Activated naive CD4-positive, alpha-beta T cell treated with anti-CD3 and anti-CD28 coated beads, Interleukin-2, amount 50 U/mL, for 72 hours (primary cell): Measurements from ENCODE around the gene NPS. TPM values are rescaled to one million over a fixed set of nuclear protein-coding genes. Genes with fewer than 3 reads are reported as not detected.
A peak's percentile ranks its signal among the peaks of the same experiment; 100 is the strongest.

Experiments
- ATAC-seq, 2 donors: fragments of 150-1000 bp; cut with Tn5 transposase; 2 replicates each; pipeline ENCODE4 v1.10.0; 2021; ENCODE audit warnings: mild to moderate bottlenecking in 2 of 2, moderate library complexity in 2 of 2
- DNase-seq, 2 donors: peaks; one replicate each; pipeline ENCODE4 v3.0.0; 2021 to 2022; ENCODE audit warnings: low spot score in 2 of 2
- H3K27ac Mint-ChIP-seq, 2 donors: one replicate each; pipeline ENCODE4 v1.8.0; 2022; ENCODE audit warnings: mild to moderate bottlenecking in 2 of 2, mixed read lengths in 2 of 2
- H3K36me3 Mint-ChIP-seq, 2 donors: one replicate each; pipeline ENCODE4 v1.8.0; 2022; ENCODE audit warnings: mixed read lengths in 2 of 2
- H3K9me3 Mint-ChIP-seq, 2 donors: one replicate each; pipeline ENCODE4 v1.8.0; 2022; ENCODE audit warnings: mixed read lengths in 2 of 2
- total RNA-seq, 2 donors: library from RNA; stranded (reverse); gene quantifications; one replicate each; pipeline ENCODE4 v1.2.3, GENCODE V29; 2022

The NPS gene
- total RNA-seq, 2 donors from 2014 or later: not detected

DNA sequence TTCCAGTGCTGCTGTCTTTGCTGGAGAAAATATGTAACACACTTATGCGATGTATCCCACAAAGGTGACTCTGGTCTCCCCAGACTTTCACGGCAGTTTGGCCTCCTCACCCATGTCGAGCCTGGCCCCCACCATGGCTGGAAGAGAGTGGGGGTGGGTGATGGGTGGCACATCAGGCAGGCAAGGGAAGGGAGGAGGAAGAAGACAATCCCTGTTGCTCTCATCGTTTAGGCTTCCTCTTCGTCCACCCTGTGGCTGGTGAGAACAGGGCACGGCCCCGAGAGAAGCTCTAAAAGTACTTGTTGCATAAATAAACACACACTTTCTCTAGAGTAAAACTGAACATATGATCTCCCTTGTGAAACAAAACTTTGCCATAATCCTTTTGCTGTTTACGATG lies 11.2 kb upstream of the NPS start:
- Mint-ChIP-seq H3K36me3 (no peaks in the 10 kb centered on the region), H3K27ac (no peak overlapping the region), H3K9me3 (no peaks in the 10 kb centered on the region)
- ATAC-seq (no peak), DNase-seq (no peak)

GRCh38 chr10:127548022-127548421 lies 1.1 kb upstream of the NPS start:
- H3K36me3 Mint-ChIP-seq: peaks cover 0 to 6% of the 10 kb centered on the region in 2 donors
- no peak overlapping the region for H3K27ac Mint-ChIP-seq
- ATAC-seq (no peak), DNase-seq (no peak)
- H3K9me3 Mint-ChIP-seq: peaks cover 14 to 18% of the 10 kb centered on the region in 2 donors

GRCh38 chr10:127550861-127551260 lies 1.8 kb downstream of the NPS start:
- peaks cover 0 to 6% of the 10 kb centered on the region in 2 donors for H3K36me3 Mint-ChIP-seq
- peaks cover 7 to 11% of the 10 kb centered on the region in 2 donors for H3K9me3 Mint-ChIP-seq
- ATAC-seq: no peak
- DNase-seq: no peak
- H3K27ac Mint-ChIP-seq: no peak overlapping the region

DNA sequence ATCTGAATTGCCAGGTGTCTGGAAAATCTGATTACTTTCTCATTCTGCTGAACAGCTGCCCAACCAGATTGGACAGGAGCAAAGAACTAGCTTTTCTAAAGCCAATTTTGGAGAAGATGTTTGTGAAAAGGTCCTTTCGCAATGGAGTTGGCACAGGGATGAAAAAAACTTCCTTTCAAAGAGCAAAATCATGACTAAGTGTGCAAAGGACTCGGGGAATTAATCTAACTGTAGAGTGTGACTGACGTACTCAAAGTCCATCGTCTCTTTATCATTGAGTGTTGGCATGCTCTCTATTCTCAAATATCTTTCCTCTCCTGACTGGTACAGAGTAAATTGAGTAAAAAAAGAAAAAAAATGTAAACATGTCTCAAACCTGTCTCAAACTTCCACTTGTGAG lies 3.3 kb downstream of the NPS start:
- no peak for DNase-seq
- H3K9me3 Mint-ChIP-seq: no peaks in the 10 kb centered on the region
- no peak for ATAC-seq
- no peaks in the 10 kb centered on the region for H3K36me3 Mint-ChIP-seq
- no peak overlapping the region for H3K27ac Mint-ChIP-seq

- H3K9me3 Mint-ChIP-seq: peaks cover 0 to 5% of the 10 kb centered on the region in 2 donors
- DNase-seq: no peak
- no peaks in the 10 kb centered on the region for H3K36me3 Mint-ChIP-seq
- ATAC-seq: no peak
- H3K27ac Mint-ChIP-seq: no peak overlapping the region
These were observed 4.3 kb downstream of the NPS start for GRCh38 chr10:127553417-127553816.

- Mint-ChIP-seq H3K9me3 (peaks cover 5 to 14% of the 10 kb centered on the region in 2 donors), H3K36me3 (no peaks in the 10 kb centered on the region), H3K27ac (no peak overlapping the region)
- ATAC-seq (no peak), DNase-seq (no peak)
These were observed 7.8 kb downstream of the NPS start for GRCh38 chr10:127556916-127557315.

GRCh38 chr10:127561647-127562046 lies 12.5 kb downstream of the NPS start:
- DNase-seq: no peak
- Mint-ChIP-seq H3K9me3 (peaks cover 5 to 14% of the 10 kb centered on the region in 2 donors), H3K27ac (no peak overlapping the region), H3K36me3 (no peaks in the 10 kb centered on the region)
- no peak for ATAC-seq

DNA sequence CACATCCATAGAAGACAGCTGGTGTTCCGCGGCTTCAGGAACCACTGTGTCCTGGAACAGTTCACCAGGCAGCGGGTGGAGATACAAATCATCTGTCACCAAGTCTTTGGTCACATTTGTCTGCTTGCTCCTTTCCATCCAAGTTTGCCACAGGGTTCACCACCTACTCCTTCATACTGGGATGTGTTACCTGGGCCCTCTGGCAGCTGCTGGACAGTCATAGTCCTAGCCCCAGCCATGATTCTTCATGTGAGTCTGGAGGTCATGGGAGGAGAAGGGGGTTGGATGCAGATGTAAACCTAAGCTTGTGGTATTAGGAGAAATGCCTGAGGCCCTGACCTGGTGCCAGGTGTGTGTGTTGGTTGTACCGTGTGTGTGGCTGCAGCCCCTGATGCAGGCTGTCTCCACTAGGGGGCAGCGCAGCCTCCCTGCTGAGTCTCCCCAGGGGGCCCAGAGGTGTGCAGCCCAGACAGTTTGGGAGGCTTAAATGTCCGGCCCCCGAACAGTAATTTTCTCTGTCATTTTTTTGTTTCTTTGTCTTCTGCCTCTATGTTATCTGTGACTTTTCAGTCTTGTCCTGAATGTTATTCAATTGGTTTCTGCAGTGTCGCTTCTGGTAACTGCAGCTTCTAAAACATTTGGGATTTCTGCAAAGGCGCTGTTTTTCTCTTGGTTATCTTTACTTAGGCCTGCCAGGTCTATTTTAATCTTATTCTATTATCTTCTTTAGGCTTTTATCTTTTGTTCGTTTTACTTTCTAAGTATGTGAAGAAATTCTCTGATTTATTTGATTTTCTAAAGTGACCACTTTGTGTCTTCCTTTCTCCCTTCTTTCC lies 14.8 kb downstream of the NPS start:
- Mint-ChIP-seq H3K9me3 (peaks cover 5 to 9% of the 10 kb centered on the region in 2 donors), H3K27ac (no peak overlapping the region), H3K36me3 (no peaks in the 10 kb centered on the region)
- peak; percentile 53 to 67 for ATAC-seq
- DNase-seq: peak in 1 of 2 donors; percentile 65

GRCh38 chr10:127564644-127565043 lies 15.5 kb downstream of the NPS start:
- H3K9me3 Mint-ChIP-seq: peaks cover under 1 to 6% of the 10 kb centered on the region in 2 donors
- DNase-seq (no peak), ATAC-seq (no peak)
- H3K27ac Mint-ChIP-seq: no peak overlapping the region
- H3K36me3 Mint-ChIP-seq: no peaks in the 10 kb centered on the region

- DNase-seq (no peak), ATAC-seq (no peak)
- Mint-ChIP-seq H3K36me3 (no peaks in the 10 kb centered on the region), H3K9me3 (no peaks in the 10 kb centered on the region), H3K27ac (no peak overlapping the region)
These were observed 16.5 kb downstream of the NPS start for GRCh38 chr10:127565583-127565982.

- Mint-ChIP-seq H3K9me3 (peaks cover 12 to 13% of the 10 kb centered on the region in 2 donors), H3K36me3 (no peaks in the 10 kb centered on the region), H3K27ac (no peak overlapping the region)
- DNase-seq: no peak
- ATAC-seq: no peak
These were observed 20.1 kb downstream of the NPS start for GRCh38 chr10:127569210-127569609.

DNA sequence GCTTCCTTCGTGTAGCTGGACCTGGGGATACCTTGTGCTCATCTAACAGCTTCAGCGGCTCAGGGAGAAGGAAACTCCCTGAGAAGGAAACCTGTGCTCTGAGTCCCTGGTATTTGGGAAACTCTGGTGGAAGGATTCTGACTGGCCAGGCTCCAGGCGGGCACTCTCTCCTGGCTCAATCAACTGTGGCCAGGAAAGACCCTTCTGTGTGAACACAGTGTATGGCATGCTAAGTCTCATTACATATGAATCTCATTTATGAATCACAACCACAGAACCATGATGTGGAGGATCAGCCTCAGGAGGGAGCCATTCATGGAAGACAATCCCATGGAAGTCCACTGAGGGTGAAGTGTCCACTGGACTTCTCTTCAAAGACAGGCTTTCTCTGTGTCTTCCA lies 20.9 kb downstream of the NPS start:
- Mint-ChIP-seq H3K36me3 (no peaks in the 10 kb centered on the region), H3K27ac (no peak overlapping the region), H3K9me3 (peaks cover 12 to 13% of the 10 kb centered on the region in 2 donors)
- no peak for ATAC-seq
- no peak for DNase-seq

DNA sequence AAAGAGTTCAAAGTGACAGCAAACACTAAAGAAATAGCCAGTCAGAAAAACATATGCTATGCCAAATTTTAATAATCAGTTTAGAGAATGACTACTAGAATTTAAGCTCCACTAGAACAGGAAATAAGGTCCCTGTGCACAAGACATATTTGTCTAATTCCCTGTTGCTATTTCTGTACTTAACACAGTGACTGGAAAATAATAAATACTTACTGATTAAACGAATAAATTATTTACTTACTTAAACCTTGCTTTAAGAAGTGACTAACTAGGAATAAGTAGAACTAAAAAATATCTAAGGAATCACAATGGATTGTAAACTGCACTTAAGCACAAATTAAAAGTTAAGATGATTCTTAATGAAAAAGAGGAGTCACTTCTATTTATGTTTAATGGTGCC lies 22.3 kb downstream of the NPS start:
- ATAC-seq (no peak), DNase-seq (no peak)
- H3K27ac Mint-ChIP-seq: no peak overlapping the region
- H3K36me3 Mint-ChIP-seq: no peaks in the 10 kb centered on the region
- peaks cover 12 to 13% of the 10 kb centered on the region in 2 donors for H3K9me3 Mint-ChIP-seq

GRCh38 chr10:127576051-127576450 lies 26.9 kb downstream of the NPS start:
- Mint-ChIP-seq H3K36me3 (no peaks in the 10 kb centered on the region), H3K27ac (no peak overlapping the region), H3K9me3 (peaks cover 12 to 13% of the 10 kb centered on the region in 2 donors)
- ATAC-seq (no peak), DNase-seq (no peak)

DNA sequence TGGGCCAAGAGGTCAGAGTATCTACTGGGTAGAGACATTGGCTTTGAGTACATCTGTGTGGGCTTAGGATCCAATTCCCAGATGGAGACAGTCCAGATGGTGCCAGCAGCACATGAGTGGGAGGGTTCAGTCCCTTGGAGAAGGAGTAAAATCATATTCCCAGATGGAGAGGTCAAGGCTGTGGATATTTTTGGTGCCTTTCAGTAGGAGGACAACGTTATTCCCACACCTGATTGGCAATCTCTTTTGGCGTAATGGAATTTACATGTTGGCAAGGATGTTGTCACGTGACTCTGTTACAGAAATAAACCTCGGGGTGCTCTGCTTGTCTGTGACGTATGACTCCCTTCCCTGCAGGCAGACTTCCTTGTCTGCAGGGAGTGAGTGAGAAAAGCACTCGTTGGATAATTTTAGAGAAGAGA lies 27.6 kb downstream of the NPS start:
- Mint-ChIP-seq H3K9me3 (peaks cover 12 to 13% of the 10 kb centered on the region in 2 donors), H3K27ac (no peak overlapping the region), H3K36me3 (no peaks in the 10 kb centered on the region)
- DNase-seq: no peak
- no peak for ATAC-seq

- ATAC-seq: no peak
- DNase-seq: no peak
- H3K36me3 Mint-ChIP-seq: no peaks in the 10 kb centered on the region
- peaks cover 10 to 11% of the 10 kb centered on the region in 2 donors for H3K9me3 Mint-ChIP-seq
- no peak overlapping the region for H3K27ac Mint-ChIP-seq
These were observed 28.5 kb downstream of the NPS start for GRCh38 chr10:127577376-127578258.

DNA sequence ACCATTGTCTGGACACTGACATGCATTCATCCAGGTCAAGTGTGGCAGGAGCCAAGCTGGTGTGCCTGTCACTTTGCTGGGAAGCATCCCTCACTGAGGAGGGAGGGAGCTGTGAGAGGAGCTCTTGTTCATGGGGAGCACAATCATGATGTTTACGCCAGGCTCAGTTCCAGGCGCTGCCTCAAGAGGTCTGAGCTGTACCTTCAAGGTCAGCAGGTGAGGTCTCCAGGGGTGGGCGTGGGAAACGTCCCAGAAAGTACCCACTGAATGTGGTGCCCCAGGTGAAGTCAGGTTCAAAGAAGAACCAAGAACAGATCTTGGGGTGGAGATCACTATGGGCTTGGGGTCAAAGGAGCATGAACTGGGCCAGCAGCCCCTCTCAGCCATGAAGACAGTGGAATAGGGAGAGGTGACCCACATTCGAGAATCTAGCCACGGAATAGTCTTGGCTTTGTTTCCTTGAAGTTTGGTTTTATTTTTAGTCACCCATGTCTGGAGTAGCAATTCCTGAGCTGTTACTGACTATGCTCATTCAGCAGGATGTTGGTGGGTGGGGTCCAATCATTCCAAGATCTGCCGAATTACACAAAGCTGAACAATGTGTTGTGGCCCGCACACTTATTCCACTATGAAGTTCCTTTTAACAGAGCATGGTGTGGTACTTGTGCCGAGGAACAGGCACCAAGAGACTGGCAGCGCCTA lies 29.3 kb downstream of the NPS start:
- Mint-ChIP-seq H3K36me3 (no peaks in the 10 kb centered on the region), H3K9me3 (peaks cover 3 to 4% of the 10 kb centered on the region in 2 donors), H3K27ac (no peak overlapping the region)
- DNase-seq (no peak), ATAC-seq (no peak)
